Stimulated activated CD4-positive, alpha-beta T cell treated with anti-CD3 and anti-CD28 coated beads, Interleukin-4, amount 100 ng/mL, for 48 hours (primary cell): ENCODE results near the gene ELN.

ENCODE experiments used
- DNase-seq, 2 donors: peaks; one replicate each; pipeline ENCODE4 v3.0.0-alpha.2; 2020; ENCODE audit warnings: low read depth in 2 of 2

ELN gene

GRCh38 chr7:74061840-74062539, 34.0 kb downstream of the ELN start:
- DNase-seq = peak in 1 of 2 donors; percentile 44

- no peak for DNase-seq
Observed at GRCh38 chr7:74063223-74063641, 35.3 kb downstream of the ELN start.

GRCh38 chr7:74063646-74064045, 35.7 kb downstream of the ELN start:
- no peak for DNase-seq

GRCh38 chr7:74064696-74065095, 36.7 kb downstream of the ELN start:
- DNase-seq = no peak

- no peak for DNase-seq
Observed at GRCh38 chr7:74066626-74067025, 38.7 kb downstream of the ELN start.

GRCh38 chr7:74068378-74069085, 40.6 kb downstream of the ELN start:
- DNase-seq = no peak

GRCh38 chr7:74069086-74069541, 41.1 kb downstream of the ELN start:
- DNase-seq = no peak

GRCh38 chr7:74069790-74070618, 42.0 kb downstream of the ELN start:
- DNase-seq = no peak

- no peak for DNase-seq
Observed at GRCh38 chr7:74070619-74070921, 42.6 kb downstream of the ELN start.

- no peak for DNase-seq
Observed at GRCh38 chr7:74071121-74071520, 43.1 kb downstream of the ELN start.

- no peak for DNase-seq
Observed at GRCh38 chr7:74074770-74075169, 46.8 kb downstream of the ELN start.

GRCh38 chr7:74078461-74078860, 50.5 kb downstream of the ELN start:
- no peak for DNase-seq

GRCh38 chr7:74082770-74083116, 54.8 kb downstream of the ELN start:
- DNase-seq = no peak

- peak; percentile 61 to 76 for DNase-seq
Observed at GRCh38 chr7:74083117-74083876, 55.3 kb downstream of the ELN start, which contains the start of gene LIMK1. LIMK1 (plus strand) TSS chr7:74083804; CDS start chr7:74083991, 187 bp downstream.

GRCh38 chr7:74083928-74084721, 56.2 kb downstream of the ELN start:
- DNase-seq = no peak

- no peak for DNase-seq
Observed at GRCh38 chr7:74084722-74085578, 57.0 kb downstream of the ELN start.

- no peak for DNase-seq
Observed at GRCh38 chr7:74087791-74088453, 59.9 kb downstream of the ELN start.

- no peak for DNase-seq
Observed at GRCh38 chr7:74092321-74092963, 64.5 kb downstream of the ELN start.

GRCh38 chr7:74092964-74093471, 65.0 kb downstream of the ELN start:
- no peak for DNase-seq
